ENCODE data around the gene MDFIC.

GRCh38 chr7:115005953-115006352 lies 84.1 kb downstream of the MDFIC start:
- TF ChIP-seq, protein P1, sequence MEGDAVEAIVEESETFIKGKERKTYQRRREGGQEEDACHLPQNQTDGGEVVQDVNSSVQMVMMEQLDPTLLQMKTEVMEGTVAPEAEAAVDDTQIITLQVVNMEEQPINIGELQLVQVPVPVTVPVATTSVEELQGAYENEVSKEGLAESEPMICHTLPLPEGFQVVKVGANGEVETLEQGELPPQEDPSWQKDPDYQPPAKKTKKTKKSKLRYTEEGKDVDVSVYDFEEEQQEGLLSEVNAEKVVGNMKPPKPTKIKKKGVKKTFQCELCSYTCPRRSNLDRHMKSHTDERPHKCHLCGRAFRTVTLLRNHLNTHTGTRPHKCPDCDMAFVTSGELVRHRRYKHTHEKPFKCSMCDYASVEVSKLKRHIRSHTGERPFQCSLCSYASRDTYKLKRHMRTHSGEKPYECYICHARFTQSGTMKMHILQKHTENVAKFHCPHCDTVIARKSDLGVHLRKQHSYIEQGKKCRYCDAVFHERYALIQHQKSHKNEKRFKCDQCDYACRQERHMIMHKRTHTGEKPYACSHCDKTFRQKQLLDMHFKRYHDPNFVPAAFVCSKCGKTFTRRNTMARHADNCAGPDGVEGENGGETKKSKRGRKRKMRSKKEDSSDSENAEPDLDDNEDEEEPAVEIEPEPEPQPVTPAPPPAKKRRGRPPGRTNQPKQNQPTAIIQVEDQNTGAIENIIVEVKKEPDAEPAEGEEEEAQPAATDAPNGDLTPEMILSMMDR (optimal IDR thresholded peaks at IDR 0.05 in 1 of 3, IDR thresholded peaks at IDR 0.05 in 1 of 3, conservative IDR thresholded peaks at IDR 0.05 in 1 of 3; ENCODE audit: extremely low read depth in 1 of 3, insufficient read depth in 2 of 3, low read length in 3 of 3), result no peak
- no peak for TF ChIP-seq EZH2 (IDR thresholded peaks at IDR 0.05; ENCODE audit: low read length)

Measured in keratinocyte (primary cell).